Hepatic stellate cell (primary cell): ENCODE results near the gene IGBP1.
"Not testable (repeated sequence)": the region's sequence is repeated elsewhere in the genome, so short reads cannot be mapped to it uniquely, and the experiment has no call there.

Experiments
- DNase-seq: peaks from one replicate; pipeline ENCODE4 v3.0.0; 2011; ENCODE audit warnings: low spot score

The IGBP1 gene

GRCh38 chrX:70168238-70169188 is 35.3 kb downstream of the IGBP1 start:
- DNase-seq, result peak; percentile 60

GRCh38 chrX:70169281-70169680 is 36.0 kb downstream of the IGBP1 start:
- no peak for DNase-seq

GRCh38 chrX:70171624-70172023 is 38.4 kb downstream of the IGBP1 start:
- DNase-seq, result no peak

- DNase-seq, result no peak
Observed at GRCh38 chrX:70172221-70172620, 39.0 kb downstream of the IGBP1 start.

DNA sequence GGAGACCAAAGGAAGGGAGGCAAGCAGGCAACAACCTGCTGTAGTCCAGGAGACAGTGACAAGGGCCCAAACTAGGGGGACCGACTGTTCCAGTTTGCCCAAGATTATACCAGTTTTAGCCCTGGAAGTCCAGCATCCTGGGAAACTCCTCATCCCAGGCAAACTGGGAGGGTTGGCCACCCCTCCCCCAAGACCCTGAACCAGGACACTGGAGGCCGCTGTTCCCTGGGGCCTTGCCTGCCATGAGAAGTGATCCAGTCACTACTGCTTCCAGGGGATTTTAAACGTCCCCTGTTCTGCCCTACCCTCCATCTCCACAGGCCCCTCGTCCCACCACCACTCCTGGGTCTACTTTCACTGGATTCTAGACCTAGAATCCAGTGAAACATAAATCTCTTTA is 39.7 kb downstream of the IGBP1 start:
- no peak for DNase-seq

GRCh38 chrX:70174754-70175153 is 41.5 kb downstream of the IGBP1 start:
- DNase-seq, result no peak

- no peak for DNase-seq
Observed at GRCh38 chrX:70175338-70175737, 42.1 kb downstream of the IGBP1 start.

- DNase-seq, result no peak
Observed at GRCh38 chrX:70176938-70177533, 43.8 kb downstream of the IGBP1 start, which contains the start of gene DGAT2L6. DGAT2L6 (plus strand) TSS chrX:70177483; CDS start chrX:70177583, 100 bp downstream.

DNA sequence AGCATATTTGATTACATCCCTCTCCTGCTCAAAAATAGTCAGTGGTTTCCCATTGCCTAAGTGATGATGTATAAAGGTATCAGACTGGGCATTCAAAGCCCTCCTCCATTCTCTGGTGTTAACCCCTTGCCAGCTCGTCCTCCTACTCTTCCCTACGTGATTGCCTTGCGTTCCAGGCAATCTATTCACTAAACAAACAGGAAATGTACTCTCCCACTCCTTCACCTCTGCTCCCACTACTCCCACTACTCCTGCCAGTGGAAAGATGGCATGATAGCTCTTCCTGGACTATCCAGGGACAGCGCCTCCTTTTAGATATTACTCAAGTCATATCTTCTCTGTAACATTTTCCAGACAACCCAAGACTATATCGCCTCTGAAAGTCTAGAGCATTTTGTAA is 49.8 kb downstream of the IGBP1 start:
- DNase-seq, result no peak

DNA sequence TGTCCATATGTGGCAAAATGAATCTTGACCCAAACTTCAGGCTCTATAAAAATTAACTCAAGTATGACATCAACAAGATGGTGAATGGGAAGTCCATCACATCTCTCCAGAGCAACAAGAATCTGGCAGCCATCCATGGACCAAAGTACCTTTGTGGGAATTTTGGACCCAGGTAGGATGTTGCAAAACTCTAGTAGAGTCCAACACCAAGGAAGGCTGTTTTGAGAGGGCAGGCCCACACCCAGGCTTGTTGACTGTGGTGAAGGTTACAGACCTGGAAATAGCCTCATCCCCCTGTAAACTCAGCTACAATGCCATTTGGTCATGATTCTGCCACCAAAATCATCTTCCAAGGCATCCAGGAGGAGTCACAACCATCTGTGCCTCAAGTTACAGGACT is 57.0 kb downstream of the IGBP1 start:
- DNase-seq, result no peak

GRCh38 chrX:70196961-70197720 is 63.9 kb downstream of the IGBP1 start:
- DNase-seq, result peak; percentile 16

DNA sequence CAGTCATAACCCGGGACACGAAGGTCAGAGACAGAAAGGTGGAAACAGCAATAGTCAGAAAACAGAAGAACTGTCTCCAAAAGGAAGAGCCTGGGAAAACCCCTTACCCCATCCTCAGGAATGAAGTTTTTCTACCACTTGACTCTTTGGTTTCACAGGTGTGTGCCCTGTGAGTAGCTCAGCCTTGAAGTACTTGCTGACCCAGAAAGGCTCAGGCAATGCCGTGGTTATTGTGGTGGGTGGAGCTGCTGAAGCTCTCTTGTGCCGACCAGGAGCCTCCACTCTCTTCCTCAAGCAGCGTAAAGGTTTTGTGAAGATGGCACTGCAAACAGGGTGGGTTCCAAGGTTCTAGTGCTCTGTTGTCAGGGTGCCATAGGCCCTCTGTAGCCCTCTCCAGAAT is 68.5 kb downstream of the IGBP1 start:
- DNase-seq, result no peak

- no peak for DNase-seq
Observed at GRCh38 chrX:70208479-70208878, 75.2 kb downstream of the IGBP1 start.

GRCh38 chrX:70209570-70209969 is 76.3 kb downstream of the IGBP1 start:
- not testable (repeated sequence) for DNase-seq
